ENCODE results near the gene HTT.

GRCh38 chr4:3148926-3149325 lies 74.4 kb downstream of the HTT start:
- TF ChIP-seq POLR2A (IDR thresholded peaks at IDR 0.05) = no peak
- TF ChIP-seq CTCF (IDR thresholded peaks at IDR 0.05) = no peak

Data from adrenal gland (tissue), 5 donors.